Body of pancreas (tissue), 4 donors: ENCODE results near the gene MOXD1.

Experiments used
- CTCF ChIP-seq, 7 experiments: fragments of 450-650 bp in 4 of 7; fragments of 200-600 bp in 3 of 7; sonication (generic) in 3 of 7; IDR thresholded peaks; one replicate each; pipeline ENCODE4 v1.5.1; 2016 to 2019; ENCODE audit warnings: antibody characterized with exemption in 7 of 7
- POLR2A ChIP-seq, 3 donors: fragments of 450-650 bp; IDR thresholded peaks; one replicate each; pipeline ENCODE4 v1.6.1; 2016; ENCODE audit warnings: antibody characterized with exemption in 3 of 3, mild to moderate bottlenecking in 2 of 3

GRCh38 chr6:132411296-132411695 lies 10.0 kb upstream of the MOXD1 start:
- TF ChIP-seq CTCF (IDR thresholded peaks at IDR 0.05) (no peak), POLR2A (IDR thresholded peaks at IDR 0.05) (no peak)
